NCI-H1694 (cell line): ENCODE measurements around the gene GNB3.

Source experiments
- DNase-seq: peaks from one replicate; lab custom pipeline; 2025; lab: John Stamatoyannopoulos, UW

GNB3 gene

GRCh38 chr12:6837370-6838060 lies 3.2 kb upstream of the GNB3 start:
- DNase-seq = no peak

GRCh38 chr12:6838854-6839253 lies 1.9 kb upstream of the GNB3 start:
- DNase-seq = no peak

- no peak for DNase-seq
These were observed 1.1 kb upstream of the GNB3 start for GRCh38 chr12:6839482-6840201.

- no peak for DNase-seq
These were observed 395 bp upstream of the GNB3 start for GRCh38 chr12:6840330-6840729.

GRCh38 chr12:6842075-6842474 lies 1.4 kb downstream of the GNB3 start:
- no peak for DNase-seq

- no peak for DNase-seq
These were observed 2.6 kb downstream of the GNB3 start for GRCh38 chr12:6843118-6843902.

- no peak for DNase-seq
These were observed 4.7 kb downstream of the GNB3 start for GRCh38 chr12:6845395-6845794.

GRCh38 chr12:6846316-6846869 lies 5.7 kb downstream of the GNB3 start:
- DNase-seq = no peak

- DNase-seq = no peak
These were observed 7.0 kb downstream of the GNB3 start for GRCh38 chr12:6847676-6848075.

GRCh38 chr12:6849427-6849826 lies 8.7 kb downstream of the GNB3 start:
- DNase-seq = no peak

- no peak for DNase-seq
These were observed 9.3 kb downstream of the GNB3 start for GRCh38 chr12:6849976-6850560.

GRCh38 chr12:6850796-6851152 lies 10.0 kb downstream of the GNB3 start:
- DNase-seq = no peak

GRCh38 chr12:6851153-6851920 lies 10.6 kb downstream of the GNB3 start, which contains the start of gene CDCA3:
CDCA3 (minus strand) TSS chr12:6851286; CDS start chr12:6850952, 334 bp downstream.
- peak; percentile 99 for DNase-seq

- DNase-seq = peak; percentile 100
These were observed 11.4 kb downstream of the GNB3 start, which contains the start of gene USP5 for GRCh38 chr12:6851921-6852650. USP5 (plus strand) TSS chr12:6852150; CDS start chr12:6852180, 30 bp downstream.

GRCh38 chr12:6852651-6853354 lies 12.1 kb downstream of the GNB3 start:
- DNase-seq = peak; percentile 90

- no peak for DNase-seq
These were observed 12.9 kb downstream of the GNB3 start for GRCh38 chr12:6853626-6854025.

- DNase-seq = no peak
These were observed 13.3 kb downstream of the GNB3 start for GRCh38 chr12:6854036-6854435.

GRCh38 chr12:6855322-6855721 lies 14.6 kb downstream of the GNB3 start:
- no peak for DNase-seq

GRCh38 chr12:6858799-6859198 lies 18.1 kb downstream of the GNB3 start:
- no peak for DNase-seq

GRCh38 chr12:6860116-6860515 lies 19.4 kb downstream of the GNB3 start:
- no peak for DNase-seq
